ENCODE measurements around the gene SPRR5.

Gene SPRR5

DNA sequence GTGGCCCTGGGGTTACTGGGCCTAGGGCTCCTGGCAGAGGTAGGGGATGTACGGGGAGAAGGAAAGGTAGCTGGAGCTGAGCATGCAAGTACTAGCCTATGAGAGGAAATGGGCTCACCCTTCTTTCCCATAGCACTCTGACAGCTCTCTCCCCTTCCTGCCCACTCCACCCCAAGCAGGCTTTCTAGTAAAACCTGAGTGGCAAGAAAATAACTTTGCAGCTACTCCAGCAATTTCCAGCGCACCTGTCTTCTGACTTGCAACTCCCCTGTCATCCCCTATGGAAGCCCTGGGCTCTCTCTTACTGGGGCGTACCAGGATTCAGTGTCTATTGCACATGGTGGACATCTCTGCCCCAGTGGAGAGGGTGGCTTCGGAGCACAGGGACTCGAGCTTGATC, 45.4 kb upstream of the SPRR5 start:
- ATAC-seq (ENCODE audit: insufficient read depth, low read depth) (no peak), DNase-seq (no peak)
- Histone ChIP-seq H3K4me1 (ENCODE audit: insufficient read depth, low read length) (no peaks in the 10 kb centered on the region), H3K9me3 (ENCODE audit: insufficient read depth, low read length, severe bottlenecking) (no peaks in the 10 kb centered on the region), H3K27ac (ENCODE audit: low read length) (no peak overlapping the region), H3K9ac (ENCODE audit: low read depth, low read length) (no peak overlapping the region), H3K27me3 (ENCODE audit: insufficient read depth, low read length, poor library complexity) (peaks cover 16% of the 10 kb centered on the region), H3K79me2 (ENCODE audit: insufficient read depth, low read length) (no peaks in the 10 kb centered on the region), H3K4me3 (ENCODE audit: low read depth in 1 of 2, low read length in 2 of 2) (no peak overlapping the region), H4K20me1 (ENCODE audit: insufficient read depth, low read length) (no peaks in the 10 kb centered on the region), H3K36me3 (ENCODE audit: insufficient read depth, low read length) (no peaks in the 10 kb centered on the region), H2AFZ (ENCODE audit: low read depth, low read length) (no peak overlapping the region), H3K4me2 (ENCODE audit: insufficient read depth, low read length) (no peak overlapping the region)
- TF ChIP-seq CTCF (IDR thresholded peaks at IDR 0.05; ENCODE audit: borderline replicate concordance, extremely low read depth, low read length, poor library complexity, severe bottlenecking) (no peak), EZH2 (IDR thresholded peaks at IDR 0.05; ENCODE audit: borderline replicate concordance, low read depth, low read length, severe bottlenecking) (no peak)

DNA sequence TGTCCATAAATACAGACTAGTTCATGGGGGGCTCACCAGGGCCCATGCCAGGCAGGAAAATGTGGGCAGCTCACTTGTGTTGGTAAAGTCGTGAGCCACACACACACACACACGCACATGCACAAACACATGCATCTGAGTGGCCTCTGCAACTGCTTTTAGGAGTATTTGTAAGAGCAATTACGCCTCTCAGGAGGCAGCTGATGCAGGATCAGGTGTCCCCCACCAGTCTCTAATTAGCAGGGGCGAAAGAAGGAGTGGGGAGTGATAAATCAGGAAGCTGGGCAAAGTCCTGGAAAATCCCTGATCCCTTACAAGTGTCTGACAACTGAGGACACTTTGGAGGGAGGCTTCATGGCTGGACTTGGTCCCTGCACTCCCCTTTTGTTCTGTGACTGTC, 44.4 kb upstream of the SPRR5 start:
- no peak overlapping the region for H3K9ac ChIP-seq (ENCODE audit: low read depth, low read length)
- H3K79me2 ChIP-seq (ENCODE audit: insufficient read depth, low read length): no peaks in the 10 kb centered on the region
- H3K9me3 ChIP-seq (ENCODE audit: insufficient read depth, low read length, severe bottlenecking): no peaks in the 10 kb centered on the region
- no peaks in the 10 kb centered on the region for H3K4me1 ChIP-seq (ENCODE audit: insufficient read depth, low read length)
- no peak overlapping the region for H3K4me2 ChIP-seq (ENCODE audit: insufficient read depth, low read length)
- no peak overlapping the region for H3K27ac ChIP-seq (ENCODE audit: low read length)
- no peak overlapping the region for H3K4me3 ChIP-seq (ENCODE audit: low read depth in 1 of 2, low read length in 2 of 2)
- peaks cover 18% of the 10 kb centered on the region for H3K27me3 ChIP-seq (ENCODE audit: insufficient read depth, low read length, poor library complexity)
- H2AFZ ChIP-seq (ENCODE audit: low read depth, low read length): no peak overlapping the region
- DNase-seq: no peak
- no peak for ATAC-seq (ENCODE audit: insufficient read depth, low read depth)
- no peaks in the 10 kb centered on the region for H3K36me3 ChIP-seq (ENCODE audit: insufficient read depth, low read length)
- TF ChIP-seq EZH2 (IDR thresholded peaks at IDR 0.05; ENCODE audit: borderline replicate concordance, low read depth, low read length, severe bottlenecking): no peak
- no peak for TF ChIP-seq CTCF (IDR thresholded peaks at IDR 0.05; ENCODE audit: borderline replicate concordance, extremely low read depth, low read length, poor library complexity, severe bottlenecking)
- no peaks in the 10 kb centered on the region for H4K20me1 ChIP-seq (ENCODE audit: insufficient read depth, low read length)

- Histone ChIP-seq H3K79me2 (ENCODE audit: insufficient read depth, low read length) (no peaks in the 10 kb centered on the region), H3K27me3 (ENCODE audit: insufficient read depth, low read length, poor library complexity) (peaks cover 14% of the 10 kb centered on the region), H3K4me1 (ENCODE audit: insufficient read depth, low read length) (no peaks in the 10 kb centered on the region), H4K20me1 (ENCODE audit: insufficient read depth, low read length) (no peaks in the 10 kb centered on the region), H3K27ac (ENCODE audit: low read length) (no peak overlapping the region), H3K9ac (ENCODE audit: low read depth, low read length) (no peak overlapping the region), H3K4me2 (ENCODE audit: insufficient read depth, low read length) (no peak overlapping the region), H3K36me3 (ENCODE audit: insufficient read depth, low read length) (no peaks in the 10 kb centered on the region), H2AFZ (ENCODE audit: low read depth, low read length) (no peak overlapping the region), H3K4me3 (ENCODE audit: low read depth in 1 of 2, low read length in 2 of 2) (no peak overlapping the region), H3K9me3 (ENCODE audit: insufficient read depth, low read length, severe bottlenecking) (no peaks in the 10 kb centered on the region)
- ATAC-seq (ENCODE audit: insufficient read depth, low read depth) (no peak), DNase-seq (no peak)
- TF ChIP-seq CTCF (IDR thresholded peaks at IDR 0.05; ENCODE audit: borderline replicate concordance, extremely low read depth, low read length, poor library complexity, severe bottlenecking): no peak
- TF ChIP-seq EZH2 (IDR thresholded peaks at IDR 0.05; ENCODE audit: borderline replicate concordance, low read depth, low read length, severe bottlenecking): no peak
Measured at GRCh38 chr1:152904688-152905440, 42.1 kb upstream of the SPRR5 start.
